Activated CD8-positive, alpha-beta memory T cell treated with anti-CD3 and anti-CD28 coated beads for 36 hours (primary cell): ENCODE measurements around the gene PEX10. TPM values are rescaled to one million over a fixed set of nuclear protein-coding genes. Genes with fewer than 3 reads are reported as not detected.

Source experiments
- total RNA-seq, 2 experiments: library from RNA; stranded (reverse); gene quantifications; one replicate each; pipeline ENCODE4 v1.2.3, GENCODE V29; 2021

The PEX10 gene
- total RNA-seq, 2 experiments from 2014 or later = 22.6 to 24.2 TPM

Other genes with a start within 250 kb of the PEX10 start
- 10 to 100 TPM; 64.3 to 68.8 TPM for gene FAAP20, start 217.8 kb downstream of the PEX10 start, total RNA-seq
- 10 to 100 TPM; 29.9 to 30.2 TPM for gene SKI, start 184.2 kb downstream of the PEX10 start, total RNA-seq
- gene MORN1, start 21.0 kb downstream of the PEX10 start, total RNA-seq = 1 to 10 TPM; 8.7 to 9.9 TPM
- 100 to 1,000 TPM; 188 to 209 TPM for gene RER1, start 20.7 kb downstream of the PEX10 start, total RNA-seq
- gene PLCH2, start 63.7 kb upstream of the PEX10 start, total RNA-seq = under 1 TPM; 0.80 to 0.84 TPM
- gene PANK4, start 114.0 kb upstream of the PEX10 start, total RNA-seq = 10 to 100 TPM; 39.1 to 41.3 TPM
- under 1 TPM; 0.21 to 0.23 TPM for gene HES5, start 117.7 kb upstream of the PEX10 start, total RNA-seq
- 100 to 1,000 TPM; 141 to 153 TPM for gene TNFRSF14, start 143.8 kb upstream of the PEX10 start, total RNA-seq
- 10 to 100 TPM; 40.0 to 41.9 TPM for gene PRXL2B, start 174.2 kb upstream of the PEX10 start, total RNA-seq
- under 1 TPM in 1 of 2 experiments, not detected in 1; 0.42 TPM for gene MMEL1, start 220.5 kb upstream of the PEX10 start, total RNA-seq